Testis (tissue), 3 donors: Measurements from ENCODE around the gene DCDC2C. TPM values are rescaled to one million over a fixed set of nuclear protein-coding genes. Genes with fewer than 3 reads are reported as not detected.

ENCODE experiments used
- DNase-seq: peaks from one replicate; pipeline ENCODE4 v3.0.0-alpha.2; 2019
- H3K27ac ChIP-seq, 2 donors: fragments of 200-600 bp; sonication (generic); one replicate each; pipeline ENCODE4 v1.5.1; 2019
- H3K27me3 ChIP-seq: fragments of 200-600 bp; sonication (generic); one replicate; pipeline ENCODE4 v1.5.1; 2019
- H3K36me3 ChIP-seq: fragments of 200-600 bp; sonication (generic); one replicate; pipeline ENCODE4 v1.5.1; 2017; ENCODE audit warnings: low read depth; ENCODE audit errors: missing control alignments
- H3K4me1 ChIP-seq: fragments of 200-600 bp; sonication (generic); one replicate; pipeline ENCODE4 v1.5.1; 2019
- H3K4me3 ChIP-seq, 2 donors: fragments of 200-600 bp; sonication (generic); one replicate each; pipeline ENCODE4 v1.5.1; 2017 to 2019
- H3K9me3 ChIP-seq: fragments of 200-600 bp; sonication (generic); one replicate; pipeline ENCODE4 v1.5.1; 2017
- POLR2A ChIP-seq: fragments of 450-650 bp; IDR thresholded peaks from one replicate; pipeline ENCODE4 v1.6.1; 2017; ENCODE audit warnings: antibody characterized with exemption, mild to moderate bottlenecking, moderate library complexity
- WGBS, 2 donors: methylation state at CpG; one replicate each; pipeline ENCODE4 v1.1.5; 2018; 5-methylcytosine and 5-hydroxymethylcytosine counted together
- intact Hi-C: fragments of 100-400 bp; cut with DNase I; formaldehyde crosslinking; loops from one replicate; pipeline ENCODE4 v1.15.1; 2023; ENCODE audit warnings: low total_unique reads
- polyA plus RNA-seq: library from polyadenylated mRNA; stranded (reverse); fragments of 350-450 nt; fragmentation: Illumina TruSeq; extraction: RNeasy Lipid Tissue Mini Kit (QIAGEN cat#74804); gene quantifications from one replicate; pipeline ENCODE4 v1.2.3, GENCODE V29; 2014; ENCODE audit warnings: low read depth, low replicate concordance; ENCODE audit not compliant: insufficient read depth
- total RNA-seq, 2 donors: library from RNA; depleted of rRNA; stranded (reverse); fragments of >200 nt; gene quantifications; one replicate each; pipeline ENCODE4 v1.2.3, GENCODE V29; 2016
- TF ChIP-seq, protein P1 (sequence below), 3 experiments: fragments of 450-650 bp in 2 of 3; fragments of 200-600 bp in 1 of 3; sonication (generic) in 1 of 3; IDR thresholded peaks; one replicate each; pipeline ENCODE4 v1.5.1; 2016 to 2019; ENCODE audit warnings: antibody characterized with exemption in 3 of 3, mild to moderate bottlenecking in 2 of 3, moderate library complexity in 1 of 3

Gene DCDC2C
- total and polyA plus RNA-seq, 3 donors from 2014 or later = 9.9 to 12.1 (median 10.6) TPM

DNA sequence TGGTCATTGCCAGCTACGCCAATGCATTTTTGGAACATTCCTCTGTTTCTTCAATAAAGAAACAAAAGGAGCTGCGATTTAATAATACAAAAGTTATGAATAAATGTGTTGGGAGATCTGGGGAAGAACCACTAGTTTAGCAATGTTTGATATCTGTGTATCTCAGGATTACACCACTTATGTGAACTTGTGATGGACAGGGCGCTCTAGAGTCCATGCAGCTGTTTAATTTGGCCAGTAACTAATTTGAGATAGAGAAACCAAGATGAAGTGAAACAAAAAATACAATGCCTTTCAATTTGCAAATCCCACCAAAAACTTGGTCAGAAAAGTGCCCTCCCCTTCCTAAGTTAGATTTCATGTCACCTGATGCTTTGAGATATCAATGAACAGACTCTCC lies 6.8 kb upstream of the DCDC2C start:
- Histone ChIP-seq H3K4me1 (peaks cover 16% of the 10 kb centered on the region), H3K4me3 (no peak overlapping the region), H3K27ac (no peak overlapping the region), H3K27me3 (no peaks in the 10 kb centered on the region), H3K36me3 (no peaks in the 10 kb centered on the region), H3K9me3 (no peaks in the 10 kb centered on the region)
- WGBS, 2 donors = 69 to 76% methylated on average over 3 of the region's 3 CpGs
- DNase-seq = no peak
- TF ChIP-seq, protein P1, sequence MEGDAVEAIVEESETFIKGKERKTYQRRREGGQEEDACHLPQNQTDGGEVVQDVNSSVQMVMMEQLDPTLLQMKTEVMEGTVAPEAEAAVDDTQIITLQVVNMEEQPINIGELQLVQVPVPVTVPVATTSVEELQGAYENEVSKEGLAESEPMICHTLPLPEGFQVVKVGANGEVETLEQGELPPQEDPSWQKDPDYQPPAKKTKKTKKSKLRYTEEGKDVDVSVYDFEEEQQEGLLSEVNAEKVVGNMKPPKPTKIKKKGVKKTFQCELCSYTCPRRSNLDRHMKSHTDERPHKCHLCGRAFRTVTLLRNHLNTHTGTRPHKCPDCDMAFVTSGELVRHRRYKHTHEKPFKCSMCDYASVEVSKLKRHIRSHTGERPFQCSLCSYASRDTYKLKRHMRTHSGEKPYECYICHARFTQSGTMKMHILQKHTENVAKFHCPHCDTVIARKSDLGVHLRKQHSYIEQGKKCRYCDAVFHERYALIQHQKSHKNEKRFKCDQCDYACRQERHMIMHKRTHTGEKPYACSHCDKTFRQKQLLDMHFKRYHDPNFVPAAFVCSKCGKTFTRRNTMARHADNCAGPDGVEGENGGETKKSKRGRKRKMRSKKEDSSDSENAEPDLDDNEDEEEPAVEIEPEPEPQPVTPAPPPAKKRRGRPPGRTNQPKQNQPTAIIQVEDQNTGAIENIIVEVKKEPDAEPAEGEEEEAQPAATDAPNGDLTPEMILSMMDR (IDR thresholded peaks at IDR 0.05) = no peak
- TF ChIP-seq POLR2A = no peak
- intact Hi-C loops = no loop called here

DNA sequence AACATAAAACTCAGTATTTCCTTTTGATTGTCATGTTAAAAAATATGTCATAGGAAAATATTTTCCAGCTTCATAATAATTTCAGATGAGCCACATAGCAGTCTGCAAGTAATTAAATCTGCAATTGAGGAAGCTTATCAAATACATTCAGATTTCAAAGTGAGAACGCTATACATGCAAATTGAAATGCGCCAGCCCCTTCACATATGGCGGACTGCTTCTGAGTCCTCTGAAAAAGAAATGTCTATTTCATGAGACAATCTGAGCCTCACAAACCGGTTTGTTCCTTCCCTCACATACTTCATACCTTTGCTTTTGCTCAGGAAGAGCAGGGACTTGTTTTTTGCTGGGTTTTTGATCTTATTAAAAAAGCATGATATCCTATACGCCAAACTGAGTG lies 2.3 kb upstream of the DCDC2C start:
- H3K27me3 ChIP-seq = no peaks in the 10 kb centered on the region
- intact Hi-C loops = no loop called here
- no peaks in the 10 kb centered on the region for H3K9me3 ChIP-seq
- no peak for TF ChIP-seq POLR2A
- TF ChIP-seq, protein P1 (IDR thresholded peaks at IDR 0.05) = no peak
- no peak overlapping the region for H3K4me3 ChIP-seq
- no peaks in the 10 kb centered on the region for H3K36me3 ChIP-seq
- no peak for DNase-seq
- H3K4me1 ChIP-seq = no peaks in the 10 kb centered on the region
- WGBS, 2 donors = 89% methylated on average over 5 of the region's 5 CpGs
- H3K27ac ChIP-seq = no peak overlapping the region

DNA sequence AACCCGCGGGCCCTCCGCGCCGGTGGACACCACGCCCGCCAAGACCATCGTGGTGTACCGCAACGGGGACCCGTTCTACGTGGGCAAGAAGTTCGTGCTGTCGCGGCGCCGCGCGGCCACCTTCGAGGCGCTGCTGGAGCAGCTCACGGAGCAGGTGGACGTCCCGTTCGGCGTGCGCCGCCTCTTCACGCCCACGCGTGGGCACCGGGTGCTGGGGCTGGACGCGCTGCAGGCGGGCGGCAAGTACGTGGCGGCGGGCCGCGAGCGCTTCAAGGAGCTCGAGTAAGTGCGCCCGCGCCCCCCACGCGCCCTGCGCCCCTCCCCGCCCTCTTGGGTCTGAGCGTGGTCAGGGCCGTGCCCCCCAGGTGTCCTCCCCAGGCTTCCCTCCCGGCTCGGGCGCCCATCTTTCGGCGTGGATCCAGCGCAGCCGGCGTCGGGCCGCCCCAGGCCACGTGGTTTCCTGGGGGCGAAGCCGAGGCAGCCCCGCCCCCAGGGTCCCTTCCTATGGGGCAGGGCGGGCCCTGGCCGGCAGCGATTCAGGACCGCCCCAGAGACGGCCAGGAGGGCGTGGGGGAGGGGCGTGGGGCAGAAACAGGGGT lies 481 bp downstream of the DCDC2C start:
- no peak for TF ChIP-seq POLR2A
- TF ChIP-seq, protein P1 (IDR thresholded peaks at IDR 0.05) = no peak
- H3K27me3 ChIP-seq = no peaks in the 10 kb centered on the region
- peak overlapping the region; percentile 21 to 63 for H3K27ac ChIP-seq
- intact Hi-C loops = no loop called here
- 7 to 13% methylated on average over 12 to 29 of the region's 73 CpGs for WGBS, 2 donors
- H3K9me3 ChIP-seq = no peaks in the 10 kb centered on the region
- H3K4me3 ChIP-seq = peak overlapping the region; percentile 51 to 63
- H3K4me1 ChIP-seq = peaks cover 5% of the 10 kb centered on the region
- H3K36me3 ChIP-seq = no peaks in the 10 kb centered on the region
- no peak for DNase-seq

DNA sequence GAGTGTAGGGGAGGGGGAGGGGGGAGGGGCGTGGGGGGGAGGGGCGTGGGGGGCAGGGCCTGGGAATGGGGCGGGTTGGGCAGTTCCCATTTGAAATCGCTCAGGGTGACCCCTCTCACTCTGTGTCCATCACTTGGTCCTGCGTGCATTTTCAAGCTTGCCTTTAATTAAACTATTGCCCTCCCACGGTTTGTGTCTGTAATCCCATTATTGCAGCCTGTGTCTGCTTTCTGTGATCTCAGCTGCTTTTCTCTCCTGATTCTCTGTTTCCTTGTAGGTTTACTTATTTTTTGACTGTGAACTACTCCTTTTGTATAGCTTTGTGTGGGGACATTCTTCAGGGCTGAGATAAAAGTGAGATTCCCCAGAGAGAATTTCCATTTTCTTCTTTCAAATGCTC lies 1.3 kb downstream of the DCDC2C start:
- H3K27me3 ChIP-seq = no peaks in the 10 kb centered on the region
- TF ChIP-seq, protein P1 (IDR thresholded peaks at IDR 0.05) = no peak
- TF ChIP-seq POLR2A = no peak

DNA sequence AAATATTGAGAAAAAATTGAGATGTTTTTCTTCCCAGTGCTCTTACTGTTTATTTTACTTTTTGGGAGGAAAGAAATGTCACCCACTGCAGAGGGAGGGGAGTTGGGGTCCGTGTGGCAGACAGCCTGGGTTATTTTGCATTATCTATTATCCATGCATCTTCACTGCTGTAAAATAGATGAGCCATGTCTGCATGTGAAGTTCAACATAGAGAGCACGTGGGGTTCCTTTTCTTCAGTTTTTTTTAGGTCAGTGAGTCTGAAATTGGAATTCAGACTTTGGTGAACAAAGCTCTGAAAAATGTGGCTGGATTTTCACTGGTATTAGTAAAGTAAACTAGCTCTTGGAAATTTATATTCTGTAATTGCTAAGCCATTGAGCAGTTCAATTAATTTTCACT lies 2.4 kb downstream of the DCDC2C start:
- TF ChIP-seq, protein P1 (IDR thresholded peaks at IDR 0.05) = no peak
- TF ChIP-seq POLR2A = no peak
- no peak overlapping the region for H3K4me3 ChIP-seq
- H3K36me3 ChIP-seq = no peaks in the 10 kb centered on the region
- H3K27me3 ChIP-seq = no peaks in the 10 kb centered on the region
- WGBS, 2 donors = 26 to 30% methylated on average over 2 of the region's 2 CpGs
- peak overlapping the region in 1 of 2 donors; percentile 75 for H3K27ac ChIP-seq
- no peak for DNase-seq
- intact Hi-C loops = no loop called here
- peaks cover 6% of the 10 kb centered on the region for H3K4me1 ChIP-seq
- H3K9me3 ChIP-seq = no peaks in the 10 kb centered on the region

More for the DNA sequence above, 1.3 kb downstream of the DCDC2C start:
- no peak for DNase-seq
- peak overlapping the region in 1 of 2 donors; percentile 75 for H3K27ac ChIP-seq
- H3K36me3 ChIP-seq = no peaks in the 10 kb centered on the region
- H3K4me1 ChIP-seq = peaks cover 6% of the 10 kb centered on the region
- H3K4me3 ChIP-seq = no peak overlapping the region
- intact Hi-C loops = no loop called here
- 11 to 12% methylated on average over 5 to 6 of the region's 6 CpGs for WGBS, 2 donors
- no peaks in the 10 kb centered on the region for H3K9me3 ChIP-seq
